OCI-LY3 (cell line): ENCODE data around the gene SLC2A4RG.

Experiments used
- H2AFZ ChIP-seq: fragments of 200-600, 300-600 bp; shearing (Covaris generic); 2 replicates; pipeline ENCODE4 v1.6.0; 2014; ENCODE audit warnings: antibody characterized with exemption, low read depth, low read length
- H3K27ac ChIP-seq: fragments of 200-600, 300-600 bp; sonication (generic); 2 replicates; pipeline ENCODE4 v1.5.1; 2014; ENCODE audit warnings: mild to moderate bottlenecking, low read length, moderate library complexity, mixed read lengths
- H3K27me3 ChIP-seq: fragments of 200-600, 300-600 bp; sonication (generic); 2 replicates; pipeline ENCODE4 v1.6.1; 2014; ENCODE audit warnings: low read depth, low read length, mixed read lengths
- H3K36me3 ChIP-seq: fragments of 200-600, 300-600 bp; sonication (generic); replicated peaks from 2 replicates; pipeline ENCODE3; 2014; ENCODE audit warnings: low read depth, low read length, mixed read lengths
- H3K4me1 ChIP-seq: fragments of 300-600, 200-600 bp; sonication (generic); 2 replicates; pipeline ENCODE4 v1.6.1; 2014; ENCODE audit warnings: low read length, mixed read lengths
- H3K4me2 ChIP-seq: fragments of 200-600, 300-600 bp; sonication (generic); 2 replicates; pipeline ENCODE4 v1.6.1; 2014; ENCODE audit warnings: low read length, mixed read lengths
- H3K4me3 ChIP-seq: fragments of 300-600, 200-600 bp; sonication (generic); 2 replicates; pipeline ENCODE4 v1.5.1; 2014; ENCODE audit warnings: antibody characterized with exemption, mild to moderate bottlenecking, low read length, moderate library complexity
- H3K79me2 ChIP-seq: fragments of 300-600, 200-600 bp; shearing (Covaris generic); 2 replicates; pipeline ENCODE4 v1.6.1; 2014; ENCODE audit warnings: mild to moderate bottlenecking, low read length, mixed read lengths
- H3K9ac ChIP-seq: fragments of 300-600, 200-600 bp; shearing (Covaris generic); 2 replicates; pipeline ENCODE4 v1.6.0; 2014; ENCODE audit warnings: mild to moderate bottlenecking, low read length, moderate library complexity
- H3K9me3 ChIP-seq: fragments of 200-600, 300-600 bp; shearing (Covaris generic); 2 replicates; pipeline ENCODE4 v1.6.1; 2014; ENCODE audit warnings: low read length, mixed read lengths; ENCODE audit not compliant: insufficient read depth
- H4K20me1 ChIP-seq: fragments of 200-600, 300-600 bp; sonication (generic); 2 replicates; pipeline ENCODE4 v1.6.1; 2016; ENCODE audit warnings: low read length, mixed read lengths; ENCODE audit not compliant: insufficient read depth
- EZH2phosphoT487 ChIP-seq: fragments of 200-600 bp; shearing (Covaris generic); IDR thresholded peaks from 2 replicates; pipeline ENCODE4 v1.6.1; 2018; ENCODE audit warnings: antibody characterized with exemption, mixed run types, low read depth
- TF ChIP-seq, protein P1 (sequence below): fragments of 200-600, 300-600 bp; sonication (generic); IDR thresholded peaks from 2 replicates; pipeline ENCODE4 v1.5.1; 2014; ENCODE audit warnings: antibody characterized with exemption, low read length, low read depth

Gene SLC2A4RG

GRCh38 chr20:63752411-63753101, 13.0 kb downstream of the SLC2A4RG start:
- TF ChIP-seq, protein P1, sequence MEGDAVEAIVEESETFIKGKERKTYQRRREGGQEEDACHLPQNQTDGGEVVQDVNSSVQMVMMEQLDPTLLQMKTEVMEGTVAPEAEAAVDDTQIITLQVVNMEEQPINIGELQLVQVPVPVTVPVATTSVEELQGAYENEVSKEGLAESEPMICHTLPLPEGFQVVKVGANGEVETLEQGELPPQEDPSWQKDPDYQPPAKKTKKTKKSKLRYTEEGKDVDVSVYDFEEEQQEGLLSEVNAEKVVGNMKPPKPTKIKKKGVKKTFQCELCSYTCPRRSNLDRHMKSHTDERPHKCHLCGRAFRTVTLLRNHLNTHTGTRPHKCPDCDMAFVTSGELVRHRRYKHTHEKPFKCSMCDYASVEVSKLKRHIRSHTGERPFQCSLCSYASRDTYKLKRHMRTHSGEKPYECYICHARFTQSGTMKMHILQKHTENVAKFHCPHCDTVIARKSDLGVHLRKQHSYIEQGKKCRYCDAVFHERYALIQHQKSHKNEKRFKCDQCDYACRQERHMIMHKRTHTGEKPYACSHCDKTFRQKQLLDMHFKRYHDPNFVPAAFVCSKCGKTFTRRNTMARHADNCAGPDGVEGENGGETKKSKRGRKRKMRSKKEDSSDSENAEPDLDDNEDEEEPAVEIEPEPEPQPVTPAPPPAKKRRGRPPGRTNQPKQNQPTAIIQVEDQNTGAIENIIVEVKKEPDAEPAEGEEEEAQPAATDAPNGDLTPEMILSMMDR, result no peak
- TF ChIP-seq EZH2phosphoT487, result no peak
- H3K9ac ChIP-seq, result no peak overlapping the region
- H3K27ac ChIP-seq, result no peak overlapping the region
- H3K4me3 ChIP-seq, result no peak overlapping the region
- no peaks in the 10 kb centered on the region for H3K27me3 ChIP-seq
- no peaks in the 10 kb centered on the region for H3K4me1 ChIP-seq
- no peaks in the 10 kb centered on the region for H3K36me3 ChIP-seq
- H3K9me3 ChIP-seq, result no peaks in the 10 kb centered on the region
- no peaks in the 10 kb centered on the region for H4K20me1 ChIP-seq
- no peak overlapping the region for H3K4me2 ChIP-seq
- H2AFZ ChIP-seq, result no peak overlapping the region
- no peaks in the 10 kb centered on the region for H3K79me2 ChIP-seq

DNA sequence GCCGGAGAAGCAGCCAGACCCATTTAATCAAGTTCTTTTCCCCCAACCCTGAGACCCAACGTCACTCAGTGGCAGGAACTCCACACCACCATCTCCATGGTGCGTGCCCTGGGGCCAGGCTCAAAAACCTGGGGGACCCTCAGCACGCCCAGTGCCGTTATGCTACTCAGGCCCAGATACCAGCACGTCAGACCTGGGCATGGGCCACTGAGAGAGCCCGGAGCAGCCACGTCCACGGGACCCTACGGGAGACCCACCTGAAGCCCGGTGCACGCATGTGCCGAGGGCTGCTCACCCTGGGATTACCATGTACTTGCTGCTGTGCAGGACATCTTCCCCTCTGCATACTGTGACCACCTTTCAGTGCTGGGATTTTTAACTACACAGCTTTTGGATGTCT, 13.8 kb downstream of the SLC2A4RG start:
- Histone ChIP-seq H3K9me3 (no peaks in the 10 kb centered on the region), H3K27me3 (no peaks in the 10 kb centered on the region), H3K27ac (no peak overlapping the region), H3K79me2 (no peaks in the 10 kb centered on the region), H2AFZ (no peak overlapping the region), H4K20me1 (no peaks in the 10 kb centered on the region), H3K4me1 (no peaks in the 10 kb centered on the region), H3K36me3 (no peaks in the 10 kb centered on the region), H3K9ac (no peak overlapping the region), H3K4me2 (no peak overlapping the region), H3K4me3 (no peak overlapping the region)
- TF ChIP-seq, protein P1, result no peak
- no peak for TF ChIP-seq EZH2phosphoT487

GRCh38 chr20:63754008-63754407, 14.4 kb downstream of the SLC2A4RG start:
- H3K27me3 ChIP-seq, result no peaks in the 10 kb centered on the region

GRCh38 chr20:63755933-63756647, 16.5 kb downstream of the SLC2A4RG start:
- Histone ChIP-seq H3K27ac (no peak overlapping the region), H3K27me3 (no peaks in the 10 kb centered on the region), H2AFZ (no peak overlapping the region), H3K36me3 (no peaks in the 10 kb centered on the region), H3K79me2 (no peaks in the 10 kb centered on the region), H4K20me1 (no peaks in the 10 kb centered on the region), H3K4me1 (no peaks in the 10 kb centered on the region), H3K9me3 (no peaks in the 10 kb centered on the region), H3K4me3 (no peak overlapping the region), H3K9ac (no peak overlapping the region), H3K4me2 (no peak overlapping the region)
- TF ChIP-seq, protein P1, result no peak
- no peak for TF ChIP-seq EZH2phosphoT487

More at GRCh38 chr20:63754008-63754407, 14.4 kb downstream of the SLC2A4RG start:
- no peak overlapping the region for H3K4me2 ChIP-seq
- no peaks in the 10 kb centered on the region for H4K20me1 ChIP-seq
- H3K79me2 ChIP-seq, result no peaks in the 10 kb centered on the region
- no peaks in the 10 kb centered on the region for H3K36me3 ChIP-seq
- H3K4me3 ChIP-seq, result no peak overlapping the region
- no peak for TF ChIP-seq EZH2phosphoT487
- TF ChIP-seq, protein P1, result no peak
- no peak overlapping the region for H3K9ac ChIP-seq
- H3K27ac ChIP-seq, result no peak overlapping the region
- H3K4me1 ChIP-seq, result no peaks in the 10 kb centered on the region
- no peaks in the 10 kb centered on the region for H3K9me3 ChIP-seq
- H2AFZ ChIP-seq, result no peak overlapping the region
